GM21723 (cell line): ENCODE data around the gene SSR1.
A peak's percentile ranks its signal among the peaks of the same experiment; 100 is the strongest.

Source experiments
- ATAC-seq: cut with Tn5 transposase; IDR thresholded peaks from one replicate; pipeline ENCODE4 v1.9.1; 2021; ENCODE audit warnings: mild to moderate bottlenecking, moderate library complexity; ENCODE audit not compliant: unreplicated experiment

Gene SSR1

DNA sequence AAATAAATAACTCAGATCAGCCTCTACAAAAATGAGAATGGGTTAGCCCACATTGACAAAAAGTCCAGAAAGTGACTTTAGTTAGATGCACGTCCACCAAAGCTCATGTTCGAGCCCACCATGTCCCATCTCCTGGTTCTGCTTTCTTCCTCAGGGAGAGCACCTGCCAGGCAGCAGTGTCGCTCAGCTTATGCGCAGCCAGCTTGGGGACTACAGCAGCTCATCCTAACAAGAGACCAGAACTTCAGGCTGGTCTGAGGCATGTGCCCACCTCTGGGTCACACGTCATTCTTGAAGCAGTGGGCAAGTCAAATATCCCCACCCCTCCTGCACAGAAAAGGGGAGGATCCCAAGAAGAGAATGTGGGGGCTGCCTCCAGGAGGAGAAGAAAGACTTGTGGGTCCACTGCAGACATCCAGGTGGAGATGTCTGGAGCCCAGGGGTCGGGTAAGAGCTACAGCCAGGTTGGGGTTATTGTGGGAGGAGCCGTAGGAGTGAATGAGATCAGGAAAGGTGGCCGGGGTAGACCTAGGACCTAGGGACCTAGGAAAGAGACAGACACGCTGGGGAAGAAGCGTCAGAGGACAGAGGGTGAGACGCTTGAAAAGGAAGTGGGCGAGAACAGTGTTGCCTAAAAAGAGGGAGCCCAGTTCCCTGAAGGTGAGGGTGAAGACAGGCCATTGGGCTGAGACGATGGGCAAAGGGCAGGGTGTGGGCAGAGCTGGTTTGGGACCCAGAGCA, 52.5 kb downstream of the SSR1 start:
- ATAC-seq: no peak

DNA sequence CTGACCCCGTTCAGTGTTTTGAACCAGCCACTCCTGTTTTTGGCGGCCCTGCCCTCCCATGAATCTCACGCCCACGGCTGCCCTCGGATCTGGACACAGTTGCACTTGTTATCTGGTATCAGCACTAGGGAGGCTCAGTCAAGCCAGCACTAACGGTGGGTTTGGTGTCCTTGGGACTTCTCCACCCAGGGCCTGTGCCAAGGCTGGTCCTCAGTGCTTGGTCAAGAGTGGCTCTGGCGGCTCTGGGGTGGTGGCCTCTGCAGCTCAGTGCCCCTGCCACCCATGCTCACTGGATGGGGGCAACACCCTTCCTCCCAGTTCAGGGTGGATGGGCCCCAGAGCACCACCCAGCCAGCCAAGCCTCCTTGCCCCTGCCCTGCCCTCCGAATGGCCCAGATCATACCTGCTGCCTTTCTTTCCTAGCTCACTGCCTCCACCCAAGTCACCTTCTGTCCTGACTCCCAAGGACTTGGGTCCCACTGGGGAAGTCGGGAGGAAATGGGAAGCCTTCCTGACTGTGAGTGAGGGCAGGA, 54.7 kb downstream of the SSR1 start:
- no peak for ATAC-seq

DNA sequence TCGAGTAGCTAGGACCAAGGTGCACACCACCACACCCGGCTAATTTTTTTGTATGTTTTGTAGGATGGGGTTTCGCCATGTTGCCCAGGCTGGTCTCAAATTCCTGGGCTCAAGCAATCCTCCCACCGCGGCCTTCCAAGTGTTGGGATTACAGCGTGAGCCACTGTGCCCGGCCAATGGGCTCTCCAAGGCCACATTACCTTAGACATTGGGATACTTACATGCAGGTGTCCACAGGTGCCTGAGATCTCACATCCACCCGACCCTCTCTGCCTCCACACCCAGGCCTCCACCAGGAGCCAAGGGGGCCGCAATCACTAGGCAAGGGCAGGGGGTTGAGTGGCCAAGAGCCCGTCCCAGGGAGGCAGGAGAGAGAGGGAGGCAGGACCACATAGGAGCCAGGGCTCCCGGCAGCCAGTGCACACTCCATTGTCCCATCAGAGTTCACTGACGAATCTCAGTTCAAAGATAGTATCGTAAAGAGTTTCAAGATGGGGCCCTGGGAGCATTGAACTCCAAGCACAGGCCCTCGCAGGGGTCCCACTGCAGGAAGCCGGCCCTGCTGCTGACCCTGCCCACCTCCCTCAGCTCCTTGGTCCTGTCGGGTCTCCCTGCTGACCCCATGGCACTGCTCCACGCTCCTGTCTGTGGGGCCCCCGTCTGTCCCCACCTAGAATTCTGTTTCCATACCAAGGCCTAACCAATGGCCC, 55.3 kb downstream of the SSR1 start:
- ATAC-seq: no peak

DNA sequence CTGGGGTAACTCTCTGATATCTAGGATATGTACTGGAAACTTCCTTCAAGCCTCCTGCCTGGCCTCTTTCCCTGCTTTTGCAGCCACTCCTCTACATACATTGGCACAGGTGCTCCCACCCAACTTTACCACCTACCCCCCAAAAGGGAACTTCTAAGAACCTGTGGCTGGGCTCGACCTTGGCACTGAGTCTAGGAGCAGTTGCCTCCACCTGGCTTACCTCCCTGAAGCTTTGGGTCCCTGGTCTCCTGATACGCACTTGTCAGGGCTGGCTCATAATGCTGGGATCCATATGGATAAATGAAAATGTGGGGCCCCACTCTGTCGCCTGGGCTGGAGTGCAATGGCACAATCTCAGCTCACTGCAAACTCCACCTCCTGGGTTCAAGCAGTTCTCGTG, 56.2 kb downstream of the SSR1 start:
- no peak for ATAC-seq

DNA sequence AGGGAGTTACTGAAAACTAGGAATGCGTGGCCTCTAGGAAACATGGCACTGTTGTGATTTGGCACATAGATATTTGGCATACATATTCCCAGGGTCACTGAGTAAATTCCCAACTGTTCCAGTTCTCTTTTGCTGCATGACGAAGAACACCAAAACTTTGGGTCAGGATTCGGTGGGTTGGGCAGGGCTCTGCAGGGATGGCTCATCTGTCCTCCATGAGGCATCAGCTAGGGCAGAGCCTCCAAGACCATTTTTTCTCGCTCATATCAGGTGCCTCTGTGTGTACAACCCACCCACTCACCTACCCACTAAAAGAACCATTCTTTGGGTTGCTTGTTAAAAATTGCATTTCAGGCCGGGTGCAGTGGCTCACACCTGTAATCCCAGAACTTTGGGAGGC, 57.1 kb downstream of the SSR1 start:
- no peak for ATAC-seq

DNA sequence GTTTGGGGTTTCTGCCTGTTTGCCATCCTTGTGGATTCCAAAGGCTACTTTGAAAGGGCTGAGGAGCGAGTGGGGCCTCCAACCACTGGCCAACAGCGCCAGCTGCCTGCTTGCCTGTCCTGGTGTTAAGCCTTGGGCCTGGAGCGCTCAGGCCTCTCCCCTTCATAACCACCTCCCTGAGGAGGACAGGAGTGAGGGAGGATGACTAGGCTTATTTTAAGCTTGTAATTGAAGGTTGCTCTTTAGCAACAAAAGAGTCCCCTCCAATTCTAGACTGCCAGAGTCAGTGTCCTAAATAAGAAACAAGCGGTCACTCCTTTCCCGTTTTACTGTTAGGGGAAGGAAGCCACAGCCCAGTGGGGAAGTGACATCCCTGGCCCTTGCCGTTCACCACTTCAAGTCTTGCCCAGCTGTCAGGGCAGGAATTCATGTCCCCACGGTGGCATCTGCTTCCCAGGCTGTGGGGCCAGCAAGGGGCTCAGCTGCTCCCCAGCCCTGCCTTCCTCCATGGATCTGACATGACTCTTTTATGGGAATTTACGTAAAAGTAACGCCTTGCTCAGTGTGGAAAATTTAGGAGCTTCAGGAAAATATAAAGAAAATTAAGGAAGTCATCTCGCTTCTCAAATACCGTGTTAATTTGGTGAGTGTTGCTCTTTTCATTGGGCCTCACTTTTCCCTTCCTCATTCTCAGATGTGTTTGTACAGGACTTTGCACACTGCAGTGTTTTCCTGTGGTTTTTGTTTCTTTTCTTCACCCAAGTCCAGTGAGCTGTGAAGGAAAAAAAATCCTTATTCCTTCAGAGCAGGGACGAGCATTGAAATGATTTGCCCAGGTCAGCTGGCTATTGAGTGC, 57.8 kb downstream of the SSR1 start:
- no peak for ATAC-seq

DNA sequence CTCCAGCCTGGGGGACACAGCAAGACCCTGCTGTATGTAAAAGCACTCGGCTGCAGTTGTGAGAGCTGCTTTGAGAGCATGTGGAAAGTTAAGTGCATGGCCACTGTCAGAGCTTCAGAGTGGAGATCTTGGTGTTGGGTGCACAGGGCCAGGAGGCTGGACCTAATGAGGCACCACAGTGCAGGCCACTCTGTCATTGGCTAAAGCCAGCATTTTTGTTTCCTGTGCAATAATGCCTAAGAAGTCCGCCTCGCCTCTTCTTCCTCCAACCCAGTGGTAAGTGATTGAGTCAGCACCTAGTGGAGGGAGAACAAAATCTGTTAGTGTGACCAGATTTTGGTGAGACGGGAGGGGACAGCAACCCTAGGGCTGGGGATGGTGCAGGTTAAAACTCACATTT, 60.6 kb downstream of the SSR1 start:
- no peak for ATAC-seq

DNA sequence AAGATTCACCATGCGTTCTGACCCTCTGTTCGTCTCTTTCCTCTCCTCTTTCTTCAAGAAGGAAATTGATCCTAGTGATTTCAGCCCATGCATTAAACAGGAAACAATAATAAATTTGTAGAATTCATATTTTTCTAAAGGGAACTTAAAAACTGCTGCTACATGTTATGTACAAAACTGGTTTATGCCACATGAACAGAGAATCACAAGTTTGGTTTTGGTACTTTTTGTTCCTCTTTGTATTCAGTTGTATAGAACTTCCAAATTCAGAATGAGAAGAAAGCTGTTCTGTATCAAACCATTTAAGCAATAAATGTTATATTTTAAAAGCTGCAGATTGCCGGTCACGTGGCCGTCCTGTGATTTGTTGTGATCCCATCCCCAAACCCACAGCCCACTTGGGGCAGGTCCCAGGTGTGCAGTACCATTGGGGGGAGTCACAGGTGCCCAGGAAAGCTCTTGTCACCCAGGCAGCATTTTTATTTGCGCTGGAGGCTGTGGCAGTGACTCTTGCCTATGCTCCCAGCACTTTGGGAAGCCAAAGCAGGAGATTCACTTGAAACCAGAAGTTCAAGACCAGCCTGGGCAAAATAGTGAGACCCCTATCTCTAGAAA, 61.2 kb downstream of the SSR1 start:
- no peak for ATAC-seq

DNA sequence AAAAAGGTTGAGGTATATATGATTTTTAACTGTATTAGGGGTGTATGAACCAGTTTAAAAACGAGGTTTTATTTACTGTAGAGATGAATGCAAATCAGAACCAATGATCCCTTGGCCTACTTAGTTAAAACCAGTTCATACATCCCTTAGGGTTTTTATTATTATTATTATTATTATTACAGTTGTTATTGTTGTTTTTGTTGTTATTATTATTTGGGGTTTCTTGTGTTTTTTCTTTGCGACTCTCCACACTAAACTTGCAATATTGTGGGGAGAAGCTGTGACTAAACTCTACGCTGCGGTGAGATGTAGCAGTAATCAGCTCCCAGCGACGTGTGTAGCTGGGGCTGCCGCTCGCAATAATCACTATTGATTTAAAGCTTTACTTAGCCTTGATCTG, 62.2 kb downstream of the SSR1 start:
- ATAC-seq: no peak

DNA sequence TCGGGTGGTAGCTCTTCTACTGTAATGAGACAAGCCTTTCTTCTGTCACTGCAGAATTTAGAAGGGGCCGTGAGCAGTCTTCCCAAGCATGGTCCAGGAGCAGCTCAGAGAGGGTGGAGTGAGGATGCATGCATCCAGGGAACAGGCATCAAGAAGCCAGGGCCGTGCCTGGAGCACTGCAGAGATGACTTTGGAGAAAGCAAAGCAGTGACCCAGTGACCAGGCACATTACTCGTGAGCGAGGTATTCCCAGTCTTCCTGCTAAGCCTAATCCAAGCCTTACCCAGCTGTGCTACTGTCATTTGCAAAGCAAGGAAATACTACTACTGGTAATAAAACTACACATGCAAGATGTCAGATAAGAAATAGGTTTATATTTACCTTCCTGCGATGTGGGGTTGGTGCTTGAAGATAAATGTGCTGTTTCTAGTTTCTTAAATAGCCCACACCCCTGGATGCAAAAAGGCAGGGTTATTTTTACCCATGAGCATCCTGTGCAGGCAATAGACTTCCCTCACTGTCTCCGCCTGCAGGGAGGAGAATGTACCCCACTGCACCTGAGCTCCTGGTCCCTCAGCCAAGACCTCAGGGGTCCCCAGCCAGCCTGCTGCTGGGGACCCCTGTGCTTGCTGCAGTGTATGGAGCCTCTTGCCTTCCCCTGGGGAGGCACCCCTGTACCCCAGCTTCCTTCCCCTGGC, 62.9 kb downstream of the SSR1 start:
- ATAC-seq: no peak

DNA sequence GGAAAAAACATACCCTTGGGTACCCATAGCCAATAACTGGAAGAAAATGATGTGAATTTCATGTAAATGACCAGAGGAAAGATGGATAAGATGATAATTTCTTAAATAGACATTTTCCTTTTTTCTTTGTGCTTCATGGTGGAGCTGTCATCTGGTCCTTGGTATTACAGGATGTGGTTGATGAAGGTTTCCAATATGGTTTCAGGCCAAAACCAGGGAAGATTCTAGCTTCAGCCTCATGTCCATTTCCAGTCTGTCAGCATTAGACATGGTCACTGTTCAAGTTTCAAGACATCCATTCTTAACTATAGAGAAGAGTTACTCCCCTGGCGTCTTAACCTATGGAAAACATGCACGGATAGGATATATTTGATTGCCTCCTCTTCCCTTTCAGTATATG, 63.6 kb downstream of the SSR1 start:
- ATAC-seq: no peak

DNA sequence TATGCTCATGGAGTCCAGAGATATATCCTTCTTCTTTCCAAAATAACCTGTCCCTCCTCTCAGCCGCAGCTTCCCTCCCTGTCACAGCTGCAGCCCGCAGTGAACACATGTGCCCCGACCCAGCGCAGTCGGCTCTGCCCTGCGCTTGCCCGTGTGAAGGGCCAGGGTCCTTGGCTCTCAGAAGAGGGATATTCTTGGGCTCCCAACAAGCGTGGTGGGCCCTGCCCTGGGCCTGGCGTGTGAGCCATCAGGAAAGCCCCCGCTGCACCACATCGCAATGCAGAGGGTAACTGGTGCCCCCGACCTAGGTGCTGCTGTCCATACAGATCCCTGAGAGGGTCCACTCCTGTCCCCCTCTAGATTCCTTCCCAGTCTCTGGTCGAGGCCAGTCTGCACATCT, 65.2 kb downstream of the SSR1 start:
- ATAC-seq: no peak

DNA sequence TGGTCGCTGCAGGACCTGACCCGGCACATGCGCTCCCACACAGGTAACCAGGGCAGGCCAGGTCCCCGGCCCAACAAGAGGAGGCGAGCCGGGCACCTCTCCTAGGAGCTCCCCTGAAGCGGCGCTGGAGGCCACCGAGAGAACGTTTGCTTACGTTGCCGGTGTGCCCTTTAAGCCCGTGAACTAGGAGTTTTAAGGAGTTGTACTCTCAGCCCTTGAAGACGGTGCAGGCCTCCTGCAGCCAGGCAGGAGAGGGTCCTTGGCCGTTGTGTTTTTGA, 65.9 kb downstream of the SSR1 start:
- no peak for ATAC-seq

DNA sequence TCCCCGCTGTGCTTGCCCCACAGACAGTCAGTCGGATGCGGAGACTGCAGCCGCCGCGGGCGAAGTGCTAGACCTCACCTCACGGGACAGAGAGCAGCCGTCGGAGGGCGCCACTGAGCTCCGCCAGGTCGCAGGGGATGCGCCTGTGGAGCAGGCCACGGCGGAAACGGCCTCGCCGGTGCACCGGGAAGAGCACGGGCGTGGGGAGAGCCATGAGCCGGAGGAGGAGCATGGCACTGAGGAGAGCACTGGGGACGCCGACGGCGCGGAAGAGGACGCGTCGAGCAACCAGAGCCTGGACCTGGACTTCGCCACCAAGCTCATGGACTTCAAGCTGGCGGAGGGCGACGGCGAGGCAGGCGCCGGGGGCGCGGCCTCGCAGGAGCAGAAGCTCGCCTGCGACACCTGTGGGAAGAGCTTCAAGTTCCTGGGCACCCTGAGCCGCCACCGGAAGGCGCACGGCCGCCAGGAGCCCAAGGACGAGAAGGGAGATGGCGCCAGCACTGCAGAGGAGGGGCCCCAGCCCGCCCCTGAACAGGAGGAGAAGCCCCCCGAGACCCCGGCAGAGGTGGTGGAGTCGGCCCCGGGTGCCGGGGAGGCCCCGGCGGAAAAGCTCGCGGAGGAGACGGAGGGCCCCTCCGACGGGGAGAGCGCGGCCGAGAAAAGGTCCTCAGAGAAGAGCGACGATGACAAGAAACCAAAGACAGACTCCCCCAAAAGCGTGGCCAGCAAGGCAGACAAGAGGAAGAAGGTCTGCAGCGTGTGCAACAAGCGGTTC, 66.4 kb downstream of the SSR1 start:
- no peak for ATAC-seq

DNA sequence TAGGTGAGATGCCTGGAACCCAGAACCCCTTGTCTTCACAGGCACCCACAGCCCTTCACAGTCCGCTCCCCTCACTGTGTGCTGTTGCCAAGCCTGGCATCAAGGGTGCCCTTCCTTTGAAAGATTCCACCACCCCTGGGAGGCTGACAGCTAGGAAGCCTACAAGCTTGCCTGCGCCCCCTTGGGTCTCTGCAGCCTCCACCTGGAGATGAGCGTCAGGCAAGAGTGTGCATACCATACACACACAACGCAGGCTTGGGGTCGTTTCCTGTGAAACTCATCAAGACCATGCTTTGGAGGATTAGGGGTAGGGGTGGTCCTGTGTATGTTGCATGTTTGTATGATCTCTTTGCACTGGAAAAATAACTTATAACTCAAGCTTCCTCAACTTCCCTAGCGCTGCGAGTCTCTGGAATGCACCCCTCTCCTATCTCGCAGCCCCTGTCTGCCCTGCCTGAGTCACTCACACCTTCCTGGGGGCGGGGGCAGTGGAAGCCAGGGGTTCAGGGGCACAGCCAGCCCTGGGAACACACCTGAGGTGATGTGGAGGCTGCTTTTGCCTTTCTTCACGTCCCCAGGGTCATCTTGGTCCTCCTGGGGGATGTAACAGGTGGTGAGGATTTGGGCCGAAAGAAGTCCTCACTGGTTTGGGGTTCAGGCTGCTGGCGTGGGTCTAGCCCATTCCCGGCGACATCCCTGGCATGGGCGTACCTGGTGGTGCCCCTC, 67.2 kb downstream of the SSR1 start:
- no peak for ATAC-seq

DNA sequence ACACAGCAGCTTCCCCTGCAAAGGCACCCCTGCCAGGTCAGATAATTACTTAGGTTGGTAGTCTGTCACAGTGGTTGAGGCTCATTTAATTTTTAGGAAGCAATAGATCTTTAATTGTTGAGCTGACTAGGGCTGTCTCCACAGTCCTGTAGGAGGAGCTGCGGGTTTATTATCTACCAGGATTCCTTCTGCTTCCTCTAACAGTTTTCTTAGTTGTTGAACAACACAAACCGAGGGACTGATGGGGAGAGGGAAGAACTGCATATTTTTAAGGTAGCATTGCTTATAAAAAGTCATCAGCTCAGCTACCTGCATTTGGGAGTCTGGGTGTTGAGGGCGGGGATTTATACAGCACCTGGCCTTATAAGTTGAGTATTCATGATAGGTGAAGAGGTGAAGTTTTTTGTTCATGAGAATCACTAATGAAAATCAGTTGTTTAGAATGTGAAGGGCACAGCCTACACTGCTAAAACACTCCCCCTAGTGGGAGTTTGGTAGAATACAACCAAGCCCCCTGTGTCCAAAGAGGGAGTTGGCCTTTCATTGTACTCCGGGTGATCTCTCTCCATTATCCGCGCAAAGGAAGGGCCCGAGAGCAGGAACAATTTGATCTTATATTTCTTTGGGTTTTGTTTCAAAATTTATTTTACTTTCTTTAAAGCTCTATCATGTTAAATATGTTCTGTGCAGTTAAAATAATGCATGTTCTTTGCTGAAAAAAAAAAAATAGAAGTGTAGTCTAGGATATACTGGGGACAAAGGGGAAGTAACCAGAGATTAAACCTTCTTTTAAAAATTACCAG, 69.6 kb downstream of the SSR1 start:
- peak; percentile 47 for ATAC-seq

DNA sequence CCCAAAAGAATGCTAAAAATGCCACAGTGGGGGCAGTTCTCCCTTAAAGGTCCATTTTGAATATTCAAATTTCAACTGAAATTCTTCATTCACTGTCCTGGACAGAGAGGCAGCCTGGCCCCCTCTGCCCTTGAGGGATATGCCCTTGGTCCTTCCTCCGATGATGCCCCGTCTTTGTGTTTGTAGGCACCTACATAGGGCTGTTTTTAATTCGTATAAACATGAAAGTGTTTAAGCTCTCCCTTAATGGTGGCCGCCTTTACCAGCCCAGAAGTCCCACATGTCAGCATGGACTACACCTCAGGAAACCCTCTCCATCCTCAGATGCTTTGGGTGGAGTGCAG, 70.2 kb downstream of the SSR1 start:
- no peak for ATAC-seq
